DMS114 treated with DMSO at 0.1 percent for 48 hours (cell line): Measurements from ENCODE around the gene SH3BP4.

ENCODE experiments used
- DNase-seq: peaks from one replicate; lab custom pipeline; 2025; ENCODE audit not compliant: unreplicated experiment; lab: John Stamatoyannopoulos, UW

The SH3BP4 gene

GRCh38 chr2:234996069-234996940, 44.5 kb downstream of the SH3BP4 start:
- no peak for DNase-seq

GRCh38 chr2:234996941-234997270, 45.1 kb downstream of the SH3BP4 start:
- no peak for DNase-seq

GRCh38 chr2:234997389-234997788, 45.6 kb downstream of the SH3BP4 start:
- no peak for DNase-seq

- no peak for DNase-seq
Measured at GRCh38 chr2:234998404-234999211, 46.8 kb downstream of the SH3BP4 start.

GRCh38 chr2:234999740-235000425, 48.1 kb downstream of the SH3BP4 start:
- no peak for DNase-seq

GRCh38 chr2:235000426-235001236, 48.8 kb downstream of the SH3BP4 start:
- no peak for DNase-seq

GRCh38 chr2:235001237-235002133, 49.7 kb downstream of the SH3BP4 start:
- no peak for DNase-seq

GRCh38 chr2:235002198-235003095, 50.6 kb downstream of the SH3BP4 start:
- DNase-seq = no peak

- no peak for DNase-seq
Measured at GRCh38 chr2:235003096-235003775, 51.4 kb downstream of the SH3BP4 start.

- DNase-seq = no peak
Measured at GRCh38 chr2:235004329-235004903, 52.6 kb downstream of the SH3BP4 start.

- no peak for DNase-seq
Measured at GRCh38 chr2:235005023-235005422, 53.2 kb downstream of the SH3BP4 start.

GRCh38 chr2:235005603-235006259, 53.9 kb downstream of the SH3BP4 start:
- no peak for DNase-seq

GRCh38 chr2:235006461-235006860, 54.6 kb downstream of the SH3BP4 start:
- no peak for DNase-seq

- DNase-seq = no peak
Measured at GRCh38 chr2:235006986-235007385, 55.2 kb downstream of the SH3BP4 start.

GRCh38 chr2:235007664-235008457, 56.0 kb downstream of the SH3BP4 start:
- DNase-seq = no peak

- no peak for DNase-seq
Measured at GRCh38 chr2:235008584-235009044, 56.8 kb downstream of the SH3BP4 start.
